BLaER1 (cell line): ENCODE data around the gene ARHGAP23.
"Not testable (repeated sequence)": the region's sequence is repeated elsewhere in the genome, so short reads cannot be mapped to it uniquely, and the experiment has no call there.

ENCODE experiments used
- H3K27ac ChIP-seq: shearing (Covaris generic); formaldehyde crosslinking; 2 replicates; pipeline ENCODE4 v1.8.1; 2022
- H3K27me3 ChIP-seq: shearing (Covaris generic); formaldehyde crosslinking; 2 replicates; pipeline ENCODE4 v1.8.1; 2022
- H3K36me3 ChIP-seq: shearing (Covaris generic); formaldehyde crosslinking; 2 replicates; pipeline ENCODE4 v1.8.1; 2022
- H3K4me1 ChIP-seq: shearing (Covaris generic); formaldehyde crosslinking; 2 replicates; pipeline ENCODE4 v1.8.1; 2022
- H3K4me2 ChIP-seq: shearing (Covaris generic); formaldehyde crosslinking; 2 replicates; pipeline ENCODE4 v1.8.1; 2022
- H3K4me3 ChIP-seq: shearing (Covaris generic); formaldehyde crosslinking; 2 replicates; pipeline ENCODE4 v1.8.1; 2022
- H3K9ac ChIP-seq: shearing (Covaris generic); formaldehyde crosslinking; 2 replicates; pipeline ENCODE4 v1.8.1; 2022
- H3K9me3 ChIP-seq: shearing (Covaris generic); formaldehyde crosslinking; 2 replicates; pipeline ENCODE4 v1.8.1; 2022
- H4K20me1 ChIP-seq: shearing (Covaris generic); formaldehyde crosslinking; 2 replicates; pipeline ENCODE4 v1.8.1; 2022
- Cebpa-rat ChIP-seq: shearing (Covaris generic); IDR thresholded peaks from 2 replicates; pipeline ENCODE4 v1.8.1; 2022

Gene ARHGAP23

DNA sequence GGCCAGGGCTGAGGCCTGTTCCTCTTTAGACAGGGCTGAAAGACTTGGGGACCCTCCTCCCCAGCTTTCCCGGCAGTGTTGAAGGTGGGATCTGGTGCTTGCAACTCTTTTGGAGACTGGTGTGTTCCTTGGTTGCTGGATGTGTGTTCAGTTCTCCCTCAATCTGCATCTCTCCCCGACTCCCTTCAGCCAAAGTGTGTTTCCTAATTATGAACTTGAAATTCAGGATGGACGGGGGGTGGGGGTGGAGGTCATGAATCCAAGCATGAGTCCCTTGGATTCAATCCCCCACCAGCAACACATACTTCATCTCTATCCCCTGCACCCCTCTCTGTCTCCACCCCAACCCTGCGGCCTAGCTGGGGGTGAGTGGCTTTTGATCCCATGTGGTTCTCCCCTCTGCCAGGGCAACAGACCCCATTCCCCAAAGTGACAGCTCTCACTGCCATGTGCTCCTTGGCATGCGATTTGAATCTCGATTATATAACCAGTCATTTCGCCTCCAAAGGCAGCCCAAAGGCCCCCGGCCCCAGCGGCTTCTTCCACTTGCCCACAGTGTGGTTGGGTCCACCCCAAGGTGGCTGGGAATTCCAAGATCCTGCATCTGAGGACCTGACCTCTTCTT is 1.3 kb downstream of the ARHGAP23 start:
- H4K20me1 ChIP-seq: peaks cover 62% of the 10 kb centered on the region

DNA sequence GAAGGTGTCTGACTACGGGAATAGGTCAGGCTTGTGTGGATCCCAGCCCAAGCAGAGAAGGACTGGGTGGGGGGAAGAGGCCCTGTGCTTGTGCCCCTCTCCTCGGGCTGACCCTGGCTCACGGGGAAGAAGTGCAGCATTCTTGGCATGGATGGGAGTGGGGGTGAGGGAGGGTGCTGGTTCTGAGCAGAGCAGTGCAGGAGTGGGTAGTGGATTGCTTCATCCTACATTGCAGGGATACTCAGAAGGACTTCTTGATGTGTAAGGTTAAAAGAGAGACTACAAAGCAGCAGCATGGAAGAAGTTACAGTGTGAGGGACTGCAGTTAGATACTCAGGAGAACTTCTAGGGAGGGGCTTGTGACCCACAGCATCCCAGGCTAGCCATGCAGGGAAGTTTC is 2.1 kb downstream of the ARHGAP23 start:
- H4K20me1 ChIP-seq: peaks cover 69% of the 10 kb centered on the region
- no peaks in the 10 kb centered on the region for H3K9me3 ChIP-seq
- no peak overlapping the region for H3K4me3 ChIP-seq
- peak overlapping the region; percentile 88 for H3K4me2 ChIP-seq
- H3K4me1 ChIP-seq: peaks cover 68% of the 10 kb centered on the region
- peak overlapping the region; percentile 96; the same call in 1 of the 2 replicates for H3K27ac ChIP-seq
- TF ChIP-seq Cebpa-rat: no peak
- H3K27me3 ChIP-seq: no peaks in the 10 kb centered on the region
- H3K9ac ChIP-seq: peak overlapping the region; percentile 93; the same call in 1 of the 2 replicates
- peaks cover 44% of the 10 kb centered on the region for H3K36me3 ChIP-seq

More for the DNA sequence above, 1.3 kb downstream of the ARHGAP23 start:
- H3K9ac ChIP-seq: peak overlapping the region; percentile 93
- no peak for TF ChIP-seq Cebpa-rat
- H3K4me1 ChIP-seq: peaks cover 75% of the 10 kb centered on the region
- H3K27me3 ChIP-seq: no peaks in the 10 kb centered on the region
- H3K36me3 ChIP-seq: peaks cover 37% of the 10 kb centered on the region
- H3K4me2 ChIP-seq: peak overlapping the region; percentile 88
- peak overlapping the region; percentile 96 for H3K27ac ChIP-seq
- peak overlapping the region; percentile 93 for H3K4me3 ChIP-seq
- no peaks in the 10 kb centered on the region for H3K9me3 ChIP-seq

DNA sequence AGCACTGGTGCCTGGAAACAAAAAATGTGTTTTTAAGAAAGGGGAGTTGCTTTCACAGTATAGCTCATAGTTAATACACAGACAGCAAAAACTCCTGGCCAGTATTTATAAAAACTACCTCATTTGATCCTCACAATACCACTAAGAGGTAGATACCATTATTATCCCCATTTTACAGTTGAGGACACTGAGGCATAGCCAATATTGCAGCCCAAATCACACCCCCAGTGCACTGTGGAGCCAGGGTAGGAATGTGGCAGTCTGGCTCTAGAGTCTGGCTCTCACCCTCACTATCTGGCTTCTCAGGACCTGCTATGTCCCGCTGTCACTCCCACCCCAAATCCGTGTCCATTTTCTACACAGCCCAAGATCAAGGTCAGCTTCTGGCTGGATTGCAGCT is 2.6 kb downstream of the ARHGAP23 start:
- no peak for TF ChIP-seq Cebpa-rat
- Histone ChIP-seq H3K36me3 (peaks cover 48% of the 10 kb centered on the region), H3K9me3 (no peaks in the 10 kb centered on the region), H4K20me1 (peaks cover 74% of the 10 kb centered on the region), H3K9ac (peak overlapping the region; percentile 33), H3K4me1 (peaks cover 65% of the 10 kb centered on the region), H3K4me2 (peak overlapping the region; percentile 88), H3K27me3 (no peaks in the 10 kb centered on the region), H3K27ac (peak overlapping the region; percentile 24; the same call in 1 of the 2 replicates), H3K4me3 (no peak overlapping the region)

GRCh38 chr17:38431346-38432145 is 3.3 kb downstream of the ARHGAP23 start:
- Histone ChIP-seq H3K27me3 (no peaks in the 10 kb centered on the region), H3K36me3 (peaks cover 55% of the 10 kb centered on the region), H3K9me3 (no peaks in the 10 kb centered on the region), H4K20me1 (peaks cover 81% of the 10 kb centered on the region), H3K4me3 (no peak overlapping the region), H3K27ac (peak overlapping the region; percentile 24), H3K9ac (peak overlapping the region; percentile 33; the same call in 1 of the 2 replicates), H3K4me2 (peak overlapping the region; percentile 88), H3K4me1 (peaks cover 64% of the 10 kb centered on the region)
- no peak for TF ChIP-seq Cebpa-rat

DNA sequence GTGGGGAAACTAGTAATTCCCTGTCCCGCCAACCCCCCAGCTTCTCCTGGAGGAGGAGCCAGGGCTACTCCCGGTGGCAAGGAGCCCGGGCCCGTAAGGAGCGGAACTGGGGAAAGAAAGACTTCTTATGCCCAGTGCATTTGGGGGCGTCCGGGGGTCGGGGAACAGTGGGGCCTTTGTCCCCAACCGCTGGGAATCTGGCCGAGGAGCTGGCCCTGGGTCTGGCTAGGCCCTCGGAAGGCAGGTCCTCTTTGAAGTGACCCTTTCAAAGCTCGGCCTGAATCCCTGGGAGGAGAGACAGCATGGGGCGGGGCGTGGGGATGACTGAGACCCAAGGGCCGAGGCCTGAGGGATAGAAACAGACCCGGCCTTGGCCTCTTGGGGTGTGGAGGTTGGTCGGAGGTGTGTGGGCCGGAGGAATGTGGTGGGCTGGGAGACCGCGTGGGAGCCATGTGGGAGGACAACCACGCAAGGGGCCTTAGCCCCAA is 6.0 kb downstream of the ARHGAP23 start:
- no peak for TF ChIP-seq Cebpa-rat
- Histone ChIP-seq H4K20me1 (peaks cover 100% of the 10 kb centered on the region), H3K9ac (no peak overlapping the region), H3K9me3 (no peaks in the 10 kb centered on the region), H3K27ac (peak overlapping the region; percentile 16; the same call in 1 of the 2 replicates), H3K4me2 (no peak overlapping the region), H3K4me1 (peaks cover 62% of the 10 kb centered on the region), H3K36me3 (peaks cover 74% of the 10 kb centered on the region), H3K4me3 (no peak overlapping the region), H3K27me3 (no peaks in the 10 kb centered on the region)

DNA sequence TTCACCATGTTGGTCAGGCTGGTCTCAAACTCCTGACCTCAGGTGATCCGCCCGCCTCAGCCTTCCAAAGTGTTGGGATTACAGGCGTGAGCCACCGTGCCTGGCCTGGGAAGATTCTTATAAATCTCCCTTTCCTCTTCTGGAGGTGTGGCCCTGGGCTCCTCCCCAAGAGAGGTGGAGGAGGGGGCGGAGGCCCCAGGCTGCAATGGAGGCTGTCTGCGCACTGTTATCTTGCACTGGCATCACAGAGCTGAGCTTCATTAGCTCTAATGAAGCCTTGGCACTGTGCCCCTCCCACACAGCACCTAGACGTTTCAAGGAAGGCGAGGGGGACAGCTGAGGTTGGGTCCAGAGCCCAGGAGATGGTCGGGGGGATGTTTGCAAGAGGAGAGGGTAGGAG is 7.5 kb downstream of the ARHGAP23 start:
- Histone ChIP-seq H3K4me1 (peaks cover 62% of the 10 kb centered on the region), H3K36me3 (peaks cover 83% of the 10 kb centered on the region), H3K9me3 (no peaks in the 10 kb centered on the region), H4K20me1 (peaks cover 100% of the 10 kb centered on the region), H3K9ac (no peak overlapping the region), H3K27ac (no peak overlapping the region), H3K27me3 (no peaks in the 10 kb centered on the region), H3K4me2 (no peak overlapping the region), H3K4me3 (no peak overlapping the region)
- no peak for TF ChIP-seq Cebpa-rat

- no peaks in the 10 kb centered on the region for H3K27me3 ChIP-seq
- H3K4me2 ChIP-seq: no peak overlapping the region
- no peak for TF ChIP-seq Cebpa-rat
- H3K36me3 ChIP-seq: peaks cover 81% of the 10 kb centered on the region
- peaks cover 62% of the 10 kb centered on the region for H3K4me1 ChIP-seq
- H3K4me3 ChIP-seq: no peak overlapping the region
- no peaks in the 10 kb centered on the region for H3K9me3 ChIP-seq
- no peak overlapping the region for H3K9ac ChIP-seq
- H4K20me1 ChIP-seq: peaks cover 100% of the 10 kb centered on the region
- H3K27ac ChIP-seq: no peak overlapping the region
These were observed 8.1 kb downstream of the ARHGAP23 start for GRCh38 chr17:38436386-38436785.

- H3K4me1 ChIP-seq: peaks cover 62% of the 10 kb centered on the region
- not testable (repeated sequence) for H3K4me3 ChIP-seq, H3K27me3 ChIP-seq, H3K27ac ChIP-seq, H3K9me3 ChIP-seq, H3K9ac ChIP-seq, H3K4me2 ChIP-seq
- peaks cover 79% of the 10 kb centered on the region for H3K36me3 ChIP-seq
- H4K20me1 ChIP-seq: peaks cover 100% of the 10 kb centered on the region
These were observed 9.0 kb downstream of the ARHGAP23 start for GRCh38 chr17:38437313-38437712.

DNA sequence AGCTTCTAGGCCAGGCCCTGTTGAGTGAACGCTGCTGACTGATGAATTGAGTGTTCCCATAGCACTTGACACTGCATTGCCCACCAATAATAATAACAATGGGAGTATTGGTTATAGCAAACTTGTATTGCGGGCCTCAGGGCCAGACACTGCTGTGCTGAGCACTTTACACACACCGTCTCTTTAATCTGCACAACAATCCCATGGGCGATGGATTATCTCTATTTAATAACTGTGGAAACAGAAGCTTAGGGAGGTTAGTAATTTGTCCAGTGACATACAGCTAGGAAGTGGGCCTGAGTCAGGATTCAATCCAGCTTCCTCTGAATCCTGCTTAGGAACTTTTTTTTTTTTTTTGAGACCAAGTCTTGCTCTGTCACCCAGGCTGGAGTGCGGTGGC is 11.2 kb downstream of the ARHGAP23 start:
- no peak overlapping the region for H3K4me2 ChIP-seq
- peaks cover 100% of the 10 kb centered on the region for H4K20me1 ChIP-seq
- H3K27me3 ChIP-seq: no peaks in the 10 kb centered on the region
- no peak overlapping the region for H3K4me3 ChIP-seq
- H3K9me3 ChIP-seq: no peaks in the 10 kb centered on the region
- H3K27ac ChIP-seq: no peak overlapping the region
- peaks cover 66% of the 10 kb centered on the region for H3K36me3 ChIP-seq
- TF ChIP-seq Cebpa-rat: no peak
- H3K4me1 ChIP-seq: peaks cover 73% of the 10 kb centered on the region
- no peak overlapping the region for H3K9ac ChIP-seq
